Measurements from ENCODE around the gene TMEM156.

TMEM156 gene

DNA sequence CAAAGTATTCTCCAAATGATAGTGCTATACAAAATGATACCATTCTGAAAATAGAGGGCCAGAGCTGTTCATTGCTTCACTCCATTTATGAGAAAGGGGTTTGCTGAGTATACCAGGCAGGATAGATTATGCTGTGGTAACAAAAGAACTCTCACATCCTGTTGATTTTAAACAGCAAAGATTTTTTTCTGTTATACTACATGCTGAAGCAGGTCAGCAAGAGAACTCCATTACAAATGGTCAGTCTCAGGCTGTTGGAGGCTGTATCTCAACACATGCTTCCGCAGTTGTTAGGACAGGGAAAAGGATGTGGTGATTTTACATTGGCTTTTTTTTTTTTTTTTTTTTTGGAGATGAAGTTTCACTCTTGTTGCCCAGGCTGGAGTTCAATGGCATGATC is 16.1 kb upstream of the TMEM156 start:
- Histone ChIP-seq H3K27ac (ENCODE audit: extremely low read depth, low read depth, low read length) (no peak overlapping the region), H3K36me3 (ENCODE audit: control insufficient read depth in 2 of 2, insufficient read depth in 1 of 2, low read length in 2 of 2) (no peaks in the 10 kb centered on the region), H3K4me3 (ENCODE audit: low read depth, low read length) (no peak overlapping the region), H3K4me1 (ENCODE audit: control insufficient read depth, insufficient read depth, low read length) (no peaks in the 10 kb centered on the region), H3K9me3 (ENCODE audit: control insufficient read depth, insufficient read depth, low read depth, low read length) (no peaks in the 10 kb centered on the region)
- ChIA-PET POLR2A (no interaction called here), CTCF (interaction anchor here (0.8 kb wide), 1 partner anchor 19 kb away, joined by 3 read pairs; no protein-coding TSS in a partner anchor)
- TF ChIP-seq ZFP69B (tag by site-specific recombination; IDR thresholded peaks at IDR 0.05) (no peak), SCRT2 (tag by site-specific recombination; IDR thresholded peaks at IDR 0.05) (no peak), TRIM28 (IDR thresholded peaks at IDR 0.05; ENCODE audit: borderline replicate concordance, low read length) (no peak), ZNF394 (tag by site-specific recombination; IDR thresholded peaks at IDR 0.05; ENCODE audit: borderline replicate concordance) (no peak), ZNF214 (tag by site-specific recombination; IDR thresholded peaks at IDR 0.05; ENCODE audit: borderline replicate concordance) (no peak), ZNF157 (tag by site-specific recombination; IDR thresholded peaks at IDR 0.05) (no peak), ZNF146 (tag by site-specific recombination; IDR thresholded peaks at IDR 0.05) (no peak), SALL2 (tag by site-specific recombination; IDR thresholded peaks at IDR 0.05; ENCODE audit: borderline replicate concordance) (no peak), ZNF248 (tag by site-specific recombination; IDR thresholded peaks at IDR 0.05) (no peak), ZNF280C (tag by site-specific recombination; IDR thresholded peaks at IDR 0.05) (no peak), ZNF114 (tag by site-specific recombination; IDR thresholded peaks at IDR 0.05) (no peak)
- TF ChIP-seq, protein P1, sequence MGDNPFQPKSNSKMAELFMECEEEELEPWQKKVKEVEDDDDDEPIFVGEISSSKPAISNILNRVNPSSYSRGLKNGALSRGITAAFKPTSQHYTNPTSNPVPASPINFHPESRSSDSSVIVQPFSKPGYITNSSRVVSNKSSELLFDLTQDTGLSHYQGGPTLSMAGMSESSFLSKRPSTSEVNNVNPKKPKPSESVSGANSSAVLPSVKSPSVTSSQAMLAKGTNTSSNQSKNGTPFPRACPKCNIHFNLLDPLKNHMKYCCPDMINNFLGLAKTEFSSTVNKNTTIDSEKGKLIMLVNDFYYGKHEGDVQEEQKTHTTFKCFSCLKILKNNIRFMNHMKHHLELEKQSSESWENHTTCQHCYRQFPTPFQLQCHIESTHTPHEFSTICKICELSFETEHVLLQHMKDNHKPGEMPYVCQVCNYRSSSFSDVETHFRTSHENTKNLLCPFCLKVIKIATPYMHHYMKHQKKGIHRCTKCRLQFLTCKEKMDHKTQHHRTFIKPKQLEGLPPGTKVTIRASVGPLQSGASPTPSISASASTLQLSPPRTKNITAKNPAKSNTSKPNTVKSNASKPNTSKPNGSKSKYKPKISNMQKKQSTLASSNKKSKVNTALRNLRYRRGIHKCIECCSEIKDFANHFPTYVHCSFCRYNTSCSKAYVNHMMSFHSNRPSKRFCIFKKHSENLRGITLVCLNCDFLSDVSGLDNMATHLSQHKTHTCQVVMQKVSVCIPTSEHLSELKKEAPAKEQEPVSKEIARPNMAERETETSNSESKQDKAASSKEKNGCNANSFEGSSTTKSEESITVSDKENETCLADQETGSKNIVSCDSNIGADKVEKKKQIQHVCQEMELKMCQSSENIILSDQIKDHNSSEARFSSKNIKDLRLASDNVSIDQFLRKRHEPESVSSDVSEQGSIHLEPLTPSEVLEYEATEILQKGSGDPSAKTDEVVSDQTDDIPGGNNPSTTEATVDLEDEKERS (tag by site-specific recombination; IDR thresholded peaks at IDR 0.05): no peak
- TF ChIP-seq, protein P2, sequence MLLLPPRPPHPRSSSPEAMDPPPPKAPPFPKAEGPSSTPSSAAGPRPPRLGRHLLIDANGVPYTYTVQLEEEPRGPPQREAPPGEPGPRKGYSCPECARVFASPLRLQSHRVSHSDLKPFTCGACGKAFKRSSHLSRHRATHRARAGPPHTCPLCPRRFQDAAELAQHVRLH (tag by site-specific recombination; IDR thresholded peaks at IDR 0.05): no peak
- TF ChIP-seq, protein P3, sequence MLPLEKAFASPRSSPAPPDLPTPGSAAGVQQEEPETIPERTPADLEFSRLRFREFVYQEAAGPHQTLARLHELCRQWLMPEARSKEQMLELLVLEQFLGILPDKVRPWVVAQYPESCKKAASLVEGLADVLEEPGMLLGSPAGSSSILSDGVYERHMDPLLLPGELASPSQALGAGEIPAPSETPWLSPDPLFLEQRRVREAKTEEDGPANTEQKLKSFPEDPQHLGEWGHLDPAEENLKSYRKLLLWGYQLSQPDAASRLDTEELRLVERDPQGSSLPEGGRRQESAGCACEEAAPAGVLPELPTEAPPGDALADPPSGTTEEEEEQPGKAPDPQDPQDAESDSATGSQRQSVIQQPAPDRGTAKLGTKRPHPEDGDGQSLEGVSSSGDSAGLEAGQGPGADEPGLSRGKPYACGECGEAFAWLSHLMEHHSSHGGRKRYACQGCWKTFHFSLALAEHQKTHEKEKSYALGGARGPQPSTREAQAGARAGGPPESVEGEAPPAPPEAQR (tag by site-specific recombination; IDR thresholded peaks at IDR 0.05): no peak
- TF ChIP-seq, protein P4, sequence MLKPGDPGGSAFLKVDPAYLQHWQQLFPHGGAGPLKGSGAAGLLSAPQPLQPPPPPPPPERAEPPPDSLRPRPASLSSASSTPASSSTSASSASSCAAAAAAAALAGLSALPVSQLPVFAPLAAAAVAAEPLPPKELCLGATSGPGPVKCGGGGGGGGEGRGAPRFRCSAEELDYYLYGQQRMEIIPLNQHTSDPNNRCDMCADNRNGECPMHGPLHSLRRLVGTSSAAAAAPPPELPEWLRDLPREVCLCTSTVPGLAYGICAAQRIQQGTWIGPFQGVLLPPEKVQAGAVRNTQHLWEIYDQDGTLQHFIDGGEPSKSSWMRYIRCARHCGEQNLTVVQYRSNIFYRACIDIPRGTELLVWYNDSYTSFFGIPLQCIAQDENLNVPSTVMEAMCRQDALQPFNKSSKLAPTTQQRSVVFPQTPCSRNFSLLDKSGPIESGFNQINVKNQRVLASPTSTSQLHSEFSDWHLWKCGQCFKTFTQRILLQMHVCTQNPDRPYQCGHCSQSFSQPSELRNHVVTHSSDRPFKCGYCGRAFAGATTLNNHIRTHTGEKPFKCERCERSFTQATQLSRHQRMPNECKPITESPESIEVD (tag by site-specific recombination; IDR thresholded peaks at IDR 0.05): no peak
- TF ChIP-seq, protein P5, sequence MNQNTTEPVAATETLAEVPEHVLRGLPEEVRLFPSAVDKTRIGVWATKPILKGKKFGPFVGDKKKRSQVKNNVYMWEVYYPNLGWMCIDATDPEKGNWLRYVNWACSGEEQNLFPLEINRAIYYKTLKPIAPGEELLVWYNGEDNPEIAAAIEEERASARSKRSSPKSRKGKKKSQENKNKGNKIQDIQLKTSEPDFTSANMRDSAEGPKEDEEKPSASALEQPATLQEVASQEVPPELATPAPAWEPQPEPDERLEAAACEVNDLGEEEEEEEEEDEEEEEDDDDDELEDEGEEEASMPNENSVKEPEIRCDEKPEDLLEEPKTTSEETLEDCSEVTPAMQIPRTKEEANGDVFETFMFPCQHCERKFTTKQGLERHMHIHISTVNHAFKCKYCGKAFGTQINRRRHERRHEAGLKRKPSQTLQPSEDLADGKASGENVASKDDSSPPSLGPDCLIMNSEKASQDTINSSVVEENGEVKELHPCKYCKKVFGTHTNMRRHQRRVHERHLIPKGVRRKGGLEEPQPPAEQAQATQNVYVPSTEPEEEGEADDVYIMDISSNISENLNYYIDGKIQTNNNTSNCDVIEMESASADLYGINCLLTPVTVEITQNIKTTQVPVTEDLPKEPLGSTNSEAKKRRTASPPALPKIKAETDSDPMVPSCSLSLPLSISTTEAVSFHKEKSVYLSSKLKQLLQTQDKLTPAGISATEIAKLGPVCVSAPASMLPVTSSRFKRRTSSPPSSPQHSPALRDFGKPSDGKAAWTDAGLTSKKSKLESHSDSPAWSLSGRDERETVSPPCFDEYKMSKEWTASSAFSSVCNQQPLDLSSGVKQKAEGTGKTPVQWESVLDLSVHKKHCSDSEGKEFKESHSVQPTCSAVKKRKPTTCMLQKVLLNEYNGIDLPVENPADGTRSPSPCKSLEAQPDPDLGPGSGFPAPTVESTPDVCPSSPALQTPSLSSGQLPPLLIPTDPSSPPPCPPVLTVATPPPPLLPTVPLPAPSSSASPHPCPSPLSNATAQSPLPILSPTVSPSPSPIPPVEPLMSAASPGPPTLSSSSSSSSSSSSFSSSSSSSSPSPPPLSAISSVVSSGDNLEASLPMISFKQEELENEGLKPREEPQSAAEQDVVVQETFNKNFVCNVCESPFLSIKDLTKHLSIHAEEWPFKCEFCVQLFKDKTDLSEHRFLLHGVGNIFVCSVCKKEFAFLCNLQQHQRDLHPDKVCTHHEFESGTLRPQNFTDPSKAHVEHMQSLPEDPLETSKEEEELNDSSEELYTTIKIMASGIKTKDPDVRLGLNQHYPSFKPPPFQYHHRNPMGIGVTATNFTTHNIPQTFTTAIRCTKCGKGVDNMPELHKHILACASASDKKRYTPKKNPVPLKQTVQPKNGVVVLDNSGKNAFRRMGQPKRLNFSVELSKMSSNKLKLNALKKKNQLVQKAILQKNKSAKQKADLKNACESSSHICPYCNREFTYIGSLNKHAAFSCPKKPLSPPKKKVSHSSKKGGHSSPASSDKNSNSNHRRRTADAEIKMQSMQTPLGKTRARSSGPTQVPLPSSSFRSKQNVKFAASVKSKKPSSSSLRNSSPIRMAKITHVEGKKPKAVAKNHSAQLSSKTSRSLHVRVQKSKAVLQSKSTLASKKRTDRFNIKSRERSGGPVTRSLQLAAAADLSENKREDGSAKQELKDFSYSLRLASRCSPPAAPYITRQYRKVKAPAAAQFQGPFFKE (tag by site-specific recombination; IDR thresholded peaks at IDR 0.05; ENCODE audit: borderline replicate concordance): no peak
